NCI-H1417 (cell line): ENCODE results near the gene ARHGAP45.

ENCODE experiments used
- DNase-seq, 3 experiments: peaks; one replicate each; lab custom pipeline; 2025; lab: John Stamatoyannopoulos, UW

ARHGAP45 gene

DNA sequence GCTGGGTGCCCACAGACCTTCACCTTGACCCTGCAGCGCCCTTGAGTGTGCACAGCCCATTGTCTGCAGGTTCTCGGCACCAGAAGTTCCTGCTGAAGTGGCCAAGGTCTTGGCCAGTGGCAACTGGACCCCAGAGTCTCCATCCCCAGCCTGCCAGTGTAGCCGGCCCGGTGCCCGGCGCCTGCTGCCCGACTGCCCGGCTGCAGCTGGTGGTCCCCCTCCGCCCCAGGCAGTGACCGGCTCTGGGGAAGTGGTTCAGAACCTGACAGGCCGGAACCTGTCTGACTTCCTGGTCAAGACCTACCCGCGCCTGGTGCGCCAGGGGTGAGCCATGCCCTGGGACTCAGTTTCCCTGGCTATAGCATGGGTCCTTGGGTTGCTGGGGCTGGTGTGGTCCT is 11.9 kb upstream of the ARHGAP45 start:
- DNase-seq = no peak

DNA sequence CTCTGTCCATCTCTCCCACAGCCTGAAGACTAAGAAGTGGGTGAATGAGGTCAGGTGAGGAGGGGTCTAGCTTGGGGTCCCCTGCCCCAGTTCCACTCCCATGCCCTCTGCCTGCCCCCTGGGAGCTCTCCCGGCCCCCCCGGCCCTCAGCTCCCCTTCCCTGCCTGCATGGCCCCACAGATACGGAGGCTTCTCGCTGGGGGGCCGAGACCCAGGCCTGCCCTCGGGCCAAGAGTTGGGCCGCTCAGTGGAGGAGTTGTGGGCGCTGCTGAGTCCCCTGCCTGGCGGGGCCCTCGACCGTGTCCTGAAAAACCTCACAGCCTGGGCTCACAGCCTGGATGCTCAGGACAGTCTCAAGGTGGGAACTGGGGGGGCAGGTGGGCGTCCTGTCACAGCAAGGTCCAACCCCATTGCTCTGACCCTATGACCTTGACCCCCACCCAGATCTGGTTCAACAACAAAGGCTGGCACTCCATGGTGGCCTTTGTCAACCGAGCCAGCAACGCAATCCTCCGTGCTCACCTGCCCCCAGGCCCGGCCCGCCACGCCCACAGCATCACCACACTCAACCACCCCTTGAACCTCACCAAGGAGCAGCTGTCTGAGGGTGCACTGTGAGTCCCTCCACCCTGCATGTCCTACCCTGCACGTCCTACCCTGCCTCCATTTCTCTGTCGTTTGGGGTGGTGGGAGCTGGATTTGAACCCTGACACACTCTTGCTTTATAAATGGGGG is 10.9 kb upstream of the ARHGAP45 start:
- no peak for DNase-seq

DNA sequence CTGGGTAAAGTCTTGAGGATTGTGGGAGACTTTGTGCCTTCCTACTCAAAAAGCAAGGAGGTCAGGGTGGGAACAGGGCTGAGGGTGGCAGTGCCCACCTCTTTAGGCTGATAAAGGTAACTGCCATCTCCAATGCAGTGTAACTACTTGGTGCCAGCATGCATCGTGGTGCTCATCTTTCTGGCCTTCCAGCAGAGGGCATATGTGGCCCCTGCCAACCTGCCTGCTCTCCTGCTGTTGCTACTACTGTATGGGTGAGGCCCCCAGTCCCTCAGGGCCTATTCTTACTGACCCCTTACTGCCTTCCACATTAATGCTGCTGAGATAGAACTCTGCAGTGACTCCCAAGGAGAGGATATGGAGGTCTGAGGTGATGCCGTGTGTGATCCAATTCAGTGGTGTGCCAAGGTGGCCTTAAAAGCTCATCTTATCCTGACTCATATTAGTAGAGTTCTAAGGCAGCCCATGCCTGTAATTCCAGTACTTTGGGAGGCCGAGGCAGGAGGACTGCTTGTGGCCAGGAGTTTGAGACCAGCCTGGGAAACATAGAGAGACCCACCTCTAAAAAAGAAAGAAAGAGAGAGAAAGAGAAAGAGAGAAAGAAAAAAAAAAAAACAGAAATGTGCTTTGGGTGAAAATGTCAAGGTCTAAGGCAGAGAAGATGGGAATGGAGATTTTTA is 9.7 kb upstream of the ARHGAP45 start:
- DNase-seq = peak; percentile 62 to 82 (median 80)

DNA sequence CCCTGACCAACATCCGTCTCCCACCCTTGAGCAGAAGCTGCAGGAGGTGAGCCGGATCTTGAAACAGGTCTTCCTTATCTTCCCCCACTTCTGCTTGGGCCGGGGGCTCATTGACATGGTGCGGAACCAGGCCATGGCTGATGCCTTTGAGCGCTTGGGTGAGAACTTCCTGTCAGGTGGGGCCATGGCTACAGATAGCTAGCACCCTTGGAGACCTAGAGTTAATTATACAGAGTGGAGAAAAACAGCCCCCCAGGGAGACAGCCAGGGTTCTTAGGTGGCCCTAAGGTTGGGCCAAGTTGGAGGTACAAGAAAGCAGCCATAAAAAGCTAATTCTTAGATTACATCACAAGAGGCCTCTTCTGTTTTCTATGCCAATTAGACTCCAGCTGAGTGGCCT is 8.9 kb upstream of the ARHGAP45 start:
- no peak for DNase-seq

DNA sequence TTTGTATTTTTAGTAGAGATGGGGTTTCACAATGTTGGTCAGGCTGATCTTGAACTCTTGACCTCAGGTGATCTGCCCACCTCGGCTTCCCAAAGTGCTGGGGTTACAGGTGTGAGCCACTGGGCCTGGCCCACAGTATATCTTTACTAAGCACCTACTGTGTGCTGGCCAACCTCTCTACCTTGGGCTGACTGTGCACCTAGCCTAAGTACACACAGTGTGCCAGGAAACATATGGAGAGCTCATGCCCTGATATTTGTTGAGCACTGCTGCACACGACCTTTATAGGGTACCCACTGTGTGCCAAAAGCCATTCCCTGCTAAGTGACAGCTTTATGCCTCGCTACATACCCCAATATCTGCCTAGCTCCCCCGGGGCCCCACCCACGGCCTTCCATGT is 6.3 kb upstream of the ARHGAP45 start:
- no peak for DNase-seq

DNA sequence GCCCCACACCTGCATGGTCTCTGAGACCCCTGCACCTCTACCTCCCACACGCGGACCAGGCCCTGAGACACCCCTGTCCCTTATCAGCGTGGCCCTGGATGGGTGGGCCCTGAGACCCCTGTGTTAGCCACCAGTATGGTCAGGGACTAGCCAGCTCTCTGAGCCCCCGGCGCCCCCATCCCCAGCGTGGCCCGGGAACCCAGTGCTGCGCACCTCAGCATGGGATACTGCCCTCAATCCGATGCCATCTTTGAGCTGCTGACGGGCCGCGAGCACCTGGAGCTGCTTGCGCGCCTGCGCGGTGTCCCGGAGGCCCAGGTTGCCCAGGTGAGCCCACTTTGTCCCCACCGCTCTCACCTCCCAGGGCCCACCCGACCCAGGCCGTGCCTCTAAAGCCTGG is 5.0 kb upstream of the ARHGAP45 start:
- DNase-seq = no peak

DNA sequence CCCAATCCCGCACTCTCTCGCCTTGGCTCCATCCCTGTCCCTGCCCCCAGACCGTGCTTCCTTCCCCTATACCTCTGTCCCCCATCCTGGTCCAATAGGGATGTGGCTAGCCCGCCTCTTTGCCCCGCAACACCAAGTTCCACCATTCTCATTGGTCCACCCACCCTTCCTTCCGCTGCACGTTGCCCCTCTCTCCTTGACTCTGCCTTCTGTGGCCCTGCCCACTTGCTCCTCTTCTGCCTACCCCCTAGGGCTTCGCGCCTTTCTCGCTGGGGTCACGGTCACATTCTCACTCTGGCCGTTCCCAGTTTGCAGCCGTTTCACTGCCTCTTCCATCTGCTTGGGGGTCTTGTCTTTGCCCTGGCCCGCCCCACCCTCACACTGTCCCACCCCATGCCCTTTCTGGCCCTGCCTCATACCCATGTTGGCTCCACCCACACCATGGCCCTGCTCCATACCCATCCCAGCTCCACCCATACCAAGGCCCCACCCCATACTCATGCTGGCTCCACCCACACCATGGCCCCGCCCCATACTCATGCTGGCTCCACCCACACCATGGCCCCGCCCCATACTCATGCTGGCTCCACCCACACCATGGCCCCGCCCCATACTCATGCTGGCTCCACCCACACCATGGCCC is 4.5 kb upstream of the ARHGAP45 start:
- DNase-seq = no peak

DNA sequence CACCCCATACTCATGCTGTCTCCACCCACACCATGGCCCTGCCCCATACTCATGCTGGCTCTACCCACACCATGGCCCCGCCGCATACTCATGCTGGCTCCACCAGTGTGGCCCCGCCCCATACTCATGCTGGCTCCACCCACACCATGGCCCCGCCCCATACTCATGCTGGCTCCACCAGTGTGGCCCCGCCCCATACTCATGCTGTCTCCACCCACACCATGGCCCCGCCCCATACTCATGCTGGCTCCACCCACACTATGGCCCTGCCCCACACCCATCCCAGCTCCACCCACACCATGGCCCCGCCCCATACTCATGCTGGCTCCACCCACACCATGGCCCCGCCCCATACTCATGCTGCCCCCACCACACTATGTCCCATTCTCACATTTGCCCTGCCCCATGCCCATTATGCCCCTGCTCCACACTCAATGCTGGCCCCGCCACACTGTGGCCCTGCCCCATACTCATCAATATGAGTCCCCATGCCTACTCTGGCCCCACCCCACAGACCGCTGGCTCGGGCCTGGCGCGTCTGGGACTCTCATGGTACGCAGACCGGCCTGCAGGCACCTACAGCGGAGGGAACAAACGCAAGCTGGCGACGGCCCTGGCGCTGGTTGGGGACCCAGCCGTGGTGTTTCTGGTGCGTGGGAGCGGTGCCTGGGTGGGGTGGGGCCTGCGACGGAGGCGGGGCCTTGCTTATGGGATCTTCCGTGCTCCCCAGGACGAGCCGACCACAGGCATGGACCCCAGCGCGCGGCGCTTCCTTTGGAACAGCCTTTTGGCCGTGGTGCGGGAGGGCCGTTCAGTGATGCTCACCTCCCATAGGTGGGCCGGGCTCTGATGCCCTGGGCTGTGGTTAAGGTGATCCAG is 3.7 kb upstream of the ARHGAP45 start:
- DNase-seq = no peak

DNA sequence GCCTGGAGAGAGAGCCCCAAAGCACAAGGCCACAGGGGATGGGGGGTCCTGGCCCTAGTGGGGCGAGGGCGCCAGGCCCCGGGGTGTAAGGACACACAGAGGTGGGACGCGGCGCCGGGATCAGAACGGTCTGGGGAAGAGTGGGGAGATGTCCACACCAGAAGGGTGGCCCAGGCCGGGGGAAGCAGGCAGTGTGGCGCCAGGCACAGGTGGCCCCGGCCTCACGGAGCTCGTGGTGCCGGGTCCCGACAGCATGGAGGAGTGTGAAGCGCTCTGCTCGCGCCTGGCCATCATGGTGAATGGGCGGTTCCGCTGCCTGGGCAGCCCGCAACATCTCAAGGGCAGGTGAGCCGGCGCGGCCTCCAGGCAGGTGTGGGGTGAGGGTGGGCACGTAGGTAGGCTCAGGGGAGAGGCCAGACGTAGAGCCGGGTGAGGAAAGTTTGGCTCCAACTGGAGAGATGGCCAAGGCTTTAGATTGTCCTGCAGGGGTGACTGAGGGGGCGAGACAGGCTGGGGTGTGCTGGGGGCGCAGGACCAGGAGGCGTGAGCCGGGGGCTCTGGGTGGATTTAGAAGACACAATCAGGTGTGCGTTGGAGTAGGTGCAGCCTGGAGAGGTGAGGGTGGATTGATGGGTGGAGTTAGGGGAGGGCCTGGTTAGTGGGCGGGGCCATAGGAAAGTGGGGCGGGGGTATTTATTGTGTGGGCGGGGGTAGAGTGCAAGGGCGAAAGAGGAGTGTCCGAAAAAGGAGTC is 2.9 kb upstream of the ARHGAP45 start:
- no peak for DNase-seq

DNA sequence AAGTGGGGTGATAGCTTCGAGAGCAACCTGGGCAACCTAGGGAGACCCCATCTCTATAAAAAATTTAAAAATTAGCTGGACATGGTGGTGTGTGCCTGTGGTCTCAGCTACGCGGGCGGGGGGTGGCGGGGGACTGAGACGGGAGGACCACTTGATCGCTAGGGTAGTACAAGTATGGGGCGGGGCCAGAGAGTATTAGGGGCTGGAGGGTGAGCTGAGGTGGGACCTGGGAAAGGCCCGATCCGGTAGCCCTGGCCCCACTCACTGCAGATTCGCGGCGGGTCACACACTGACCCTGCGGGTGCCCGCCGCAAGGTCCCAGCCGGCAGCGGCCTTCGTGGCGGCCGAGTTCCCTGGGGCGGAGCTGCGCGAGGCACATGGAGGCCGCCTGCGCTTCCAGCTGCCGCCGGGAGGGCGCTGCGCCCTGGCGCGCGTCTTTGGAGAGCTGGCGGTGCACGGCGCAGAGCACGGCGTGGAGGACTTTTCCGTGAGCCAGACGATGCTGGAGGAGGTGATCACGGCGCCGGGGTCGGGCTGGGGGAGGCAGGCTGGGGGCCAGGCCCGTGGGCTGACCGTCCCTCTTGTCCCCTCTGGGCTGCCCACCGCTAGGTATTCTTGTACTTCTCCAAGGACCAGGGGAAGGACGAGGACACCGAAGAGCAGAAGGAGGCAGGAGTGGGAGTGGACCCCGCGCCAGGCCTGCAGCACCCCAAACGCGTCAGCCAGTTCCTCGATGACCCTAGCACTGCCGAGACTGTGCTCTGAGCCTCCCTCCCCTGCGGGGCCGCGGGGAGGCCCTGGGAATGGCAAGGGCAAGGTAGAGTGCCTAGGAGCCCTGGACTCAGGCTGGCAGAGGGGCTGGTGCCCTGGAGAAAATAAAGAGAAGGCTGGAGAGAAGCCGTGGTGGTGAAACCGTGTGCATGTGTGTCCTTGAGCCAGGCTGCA is 2.0 kb upstream of the ARHGAP45 start:
- DNase-seq = peak; percentile 44 to 49 (median 46)

DNA sequence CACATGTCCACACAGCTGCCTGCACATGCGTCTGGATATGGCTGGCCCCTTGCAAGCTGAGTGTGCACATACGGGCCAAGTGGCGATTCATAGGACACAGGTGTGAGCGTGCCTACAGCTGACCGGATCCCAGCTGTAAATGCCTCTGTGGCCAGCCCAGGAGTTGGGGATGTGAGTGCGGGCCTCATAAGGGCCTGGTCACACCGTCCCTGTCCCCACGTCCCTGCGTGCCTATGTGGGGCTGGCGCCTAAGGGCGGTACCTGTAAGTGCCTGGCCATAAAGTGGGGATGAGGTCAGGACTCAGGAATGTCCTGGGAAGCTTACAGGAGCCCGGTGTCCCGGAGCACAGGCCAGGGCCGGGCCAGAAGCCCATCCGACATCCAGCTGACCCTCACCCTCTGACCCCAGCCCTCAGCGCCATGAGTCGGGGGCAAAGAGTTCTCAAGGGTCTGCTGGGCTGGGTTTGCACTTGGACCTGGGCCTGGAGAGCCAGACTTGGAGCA is 1.3 kb upstream of the ARHGAP45 start:
- DNase-seq = no peak

DNA sequence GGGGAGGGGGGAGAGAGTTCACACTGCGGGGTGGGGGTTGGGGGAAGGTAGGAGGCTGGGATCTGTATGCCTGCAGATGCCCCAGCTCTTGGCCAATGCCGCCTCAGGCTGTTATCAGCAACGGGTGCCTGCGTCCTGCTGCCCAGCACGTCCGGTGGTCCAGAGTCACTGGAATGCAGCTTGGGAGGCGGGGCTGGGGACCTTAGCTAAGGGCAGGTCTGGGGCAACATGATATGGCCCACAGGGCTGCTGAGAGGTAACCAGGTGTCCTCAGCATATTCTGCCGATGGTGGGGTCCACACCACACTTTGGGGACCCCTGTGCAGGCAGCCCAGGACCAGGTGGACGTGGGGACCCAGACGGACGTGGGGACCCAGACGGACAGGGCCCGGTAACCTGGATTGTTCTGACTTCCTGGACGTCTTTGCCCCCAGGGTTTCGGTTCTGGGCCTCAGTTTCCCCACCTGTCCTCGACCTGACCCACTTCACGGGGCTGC is 668 bp upstream of the ARHGAP45 start:
- DNase-seq = no peak

DNA sequence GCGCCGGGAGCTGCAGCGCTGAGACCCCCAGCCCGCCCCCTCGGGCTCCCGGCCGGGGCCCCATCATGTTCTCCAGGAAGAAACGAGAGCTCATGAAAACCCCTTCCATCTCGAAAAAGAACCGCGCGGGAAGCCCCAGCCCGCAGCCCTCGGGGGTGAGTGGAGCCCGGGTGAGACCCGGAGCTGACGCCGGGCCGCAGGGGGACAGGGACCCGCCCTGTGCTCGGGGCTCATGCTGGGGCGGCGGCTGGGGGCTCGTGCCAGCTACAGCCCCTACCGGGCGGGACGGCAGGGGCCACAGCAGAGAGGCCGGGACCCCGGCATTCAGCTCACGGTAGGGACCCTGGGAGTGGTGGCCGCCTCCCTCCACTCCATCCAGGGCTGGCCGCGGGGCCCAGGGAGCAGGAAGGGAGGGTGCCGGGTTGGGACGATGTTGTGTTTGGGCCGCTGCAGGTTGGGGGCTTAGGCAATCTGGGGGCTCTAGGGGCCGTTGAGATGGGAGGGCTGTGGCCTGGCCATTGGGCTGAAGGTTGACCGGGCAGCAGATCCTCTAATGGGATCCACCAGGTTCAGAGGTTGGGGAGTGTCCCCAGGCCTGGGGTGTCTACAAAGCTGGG is 482 bp downstream of the ARHGAP45 start:
- no peak for DNase-seq

DNA sequence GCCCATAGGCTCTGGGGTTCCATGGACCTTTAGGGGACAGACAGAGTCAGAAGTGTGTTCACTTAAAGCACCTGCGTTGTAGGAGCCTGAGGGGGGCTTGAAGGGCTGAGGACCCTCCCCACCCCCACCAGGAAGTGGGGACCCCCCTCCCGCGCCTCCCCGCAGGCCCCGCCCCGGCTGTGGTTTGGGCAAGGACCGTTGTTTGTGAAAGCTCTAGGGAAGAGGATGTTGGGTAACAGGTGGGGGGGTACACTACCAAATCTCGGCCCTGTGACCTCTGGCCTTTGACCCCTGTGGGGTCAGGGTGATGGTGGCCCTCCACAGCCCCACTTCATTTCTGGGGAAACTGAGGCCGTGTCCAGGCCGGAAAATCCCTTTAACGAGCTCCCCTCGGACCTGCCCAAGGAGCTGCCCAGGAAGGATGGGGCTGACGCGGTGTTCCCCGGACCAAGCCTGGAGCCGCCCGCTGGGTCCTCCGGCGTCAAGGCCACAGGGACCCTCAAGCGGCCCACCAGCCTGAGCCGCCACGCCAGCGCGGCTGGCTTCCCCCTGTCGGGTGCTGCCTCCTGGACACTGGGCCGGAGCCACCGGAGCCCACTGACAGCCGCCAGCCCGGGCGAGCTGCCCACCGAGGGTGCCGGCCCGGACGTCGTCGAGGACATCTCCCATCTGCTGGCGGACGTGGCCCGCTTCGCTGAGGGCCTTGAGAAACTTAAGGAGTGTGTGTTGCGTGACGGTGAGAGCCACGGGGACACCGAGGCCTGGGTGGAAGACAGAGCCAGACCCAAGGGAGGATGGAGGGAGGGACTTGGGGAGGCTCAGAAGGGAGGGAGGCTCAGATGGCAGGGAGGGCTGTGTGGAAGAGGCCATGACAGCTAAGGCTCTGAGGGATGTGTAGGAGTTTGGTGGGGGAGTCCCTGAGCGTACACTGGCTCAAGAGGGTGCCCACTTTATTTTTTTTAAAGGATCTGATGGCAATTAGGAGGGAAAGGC is 1.3 kb downstream of the ARHGAP45 start:
- no peak for DNase-seq

DNA sequence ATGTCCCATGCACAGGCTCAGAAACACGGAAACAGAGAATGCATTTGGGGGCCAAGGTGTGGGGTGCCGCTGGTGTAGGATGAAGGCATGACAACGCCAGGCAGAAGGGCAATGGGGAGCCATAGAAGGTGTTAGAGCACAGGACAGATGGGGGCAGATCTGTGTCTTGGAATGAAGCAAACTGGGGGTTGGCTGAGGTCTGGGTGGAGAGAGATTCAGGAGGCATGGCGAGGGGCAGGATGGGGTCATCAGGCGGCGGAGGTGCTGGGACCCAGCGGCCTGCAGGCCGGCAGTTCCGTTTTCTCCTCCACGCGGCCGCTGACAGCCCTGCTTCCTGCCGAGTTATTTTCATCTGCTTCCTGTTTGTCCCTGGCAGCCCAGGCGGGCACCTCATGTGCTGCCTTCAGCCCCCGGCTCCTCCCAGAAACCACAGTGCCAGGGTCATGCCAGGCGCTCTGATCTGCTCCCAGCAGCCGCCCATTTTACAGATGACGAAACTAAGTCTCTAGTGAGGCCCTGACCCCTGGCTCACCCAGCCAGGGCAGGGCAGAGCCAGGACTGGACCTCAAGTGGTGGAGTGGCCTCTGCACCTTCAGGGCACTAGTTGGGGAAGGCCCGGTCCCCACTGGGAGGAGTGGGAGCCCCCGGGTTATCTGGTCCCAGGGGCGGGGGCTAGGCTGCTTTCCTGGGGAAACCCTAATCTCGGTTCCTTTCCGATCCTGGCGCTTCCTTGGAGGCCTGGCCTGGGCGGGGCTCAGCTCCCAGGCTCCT is 2.2 kb downstream of the ARHGAP45 start:
- DNase-seq = no peak

DNA sequence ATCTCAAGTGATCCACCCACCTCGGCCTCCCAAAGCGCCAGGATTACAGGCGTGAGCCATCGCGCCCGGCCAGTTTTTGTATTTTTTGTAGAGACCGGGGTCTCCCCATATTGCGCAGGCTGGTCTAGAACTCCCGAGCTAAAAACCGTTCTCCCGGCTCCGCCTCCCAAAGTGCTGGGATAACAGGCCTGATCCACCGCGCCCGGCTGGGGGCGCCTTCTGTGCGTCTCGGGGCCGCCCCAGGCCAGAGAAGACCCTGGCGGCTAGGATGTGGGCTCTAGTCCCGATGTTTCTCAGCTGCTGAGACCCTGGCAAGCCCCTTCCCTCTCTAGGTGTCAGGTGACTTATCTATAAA is 3.6 kb downstream of the ARHGAP45 start:
- DNase-seq = no peak

DNA sequence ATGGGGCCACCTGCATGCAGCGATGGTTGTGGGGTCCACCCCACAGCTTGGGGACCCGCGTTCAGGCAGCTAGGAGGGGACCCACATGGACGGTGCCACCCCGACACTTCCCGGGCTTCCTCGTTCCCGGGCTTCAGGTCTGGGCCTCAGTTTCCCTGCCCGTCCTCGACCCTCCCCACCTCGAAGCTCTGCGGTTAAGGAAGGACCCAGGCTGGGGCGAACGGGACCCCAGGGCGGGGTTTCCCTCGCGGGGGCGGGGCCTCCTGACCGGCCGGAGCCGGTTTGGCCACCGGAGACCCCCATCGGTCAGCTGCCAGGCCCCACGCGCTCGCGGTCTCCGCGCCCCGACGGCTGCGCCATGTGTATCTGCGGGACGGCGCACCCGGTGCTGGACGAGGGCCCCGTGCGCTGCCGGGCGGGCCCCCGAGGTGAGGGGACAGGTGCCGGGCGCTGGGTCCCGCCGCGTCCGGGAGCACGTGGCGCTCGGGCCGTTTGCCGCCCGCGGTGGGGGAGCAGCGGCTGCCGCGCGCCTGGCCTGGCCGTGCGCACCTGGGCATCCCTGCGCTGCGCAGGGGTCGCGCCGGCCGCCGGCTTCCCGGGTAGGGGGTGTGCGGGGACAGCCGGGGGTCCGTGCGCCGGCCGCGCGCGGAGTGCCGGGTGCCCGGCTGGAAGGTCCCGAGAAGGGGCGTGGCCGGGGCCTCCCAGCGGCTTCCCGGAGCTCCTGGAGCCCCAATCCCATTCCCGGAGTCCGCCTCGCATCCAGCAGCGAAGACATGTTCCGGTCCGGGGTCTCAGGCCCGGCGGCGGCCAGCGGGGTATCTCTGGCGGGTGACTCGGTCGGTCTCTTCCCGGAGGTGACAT is 4.2 kb downstream of the ARHGAP45 start:
- DNase-seq = peak in 1 of 3 experiments; percentile 46
